Measurements from ENCODE around the gene RMI1. TPM values are rescaled to one million over a fixed set of nuclear protein-coding genes. Genes with fewer than 3 reads are reported as not detected.

Gene RMI1
- total and polyA plus RNA-seq, 8 donors, result 3.2 to 20.5 (median 5.1) TPM; not detected in 2

GRCh38 chr9:83933790-83934189 is 46.8 kb upstream of the RMI1 start:
- Histone ChIP-seq H3K27me3 (no peaks in the 10 kb centered on the region), H3K27ac (no peak overlapping the region), H3K9me3 (no peaks in the 10 kb centered on the region), H3K4me1 (peaks cover 8 to 18% (median 15%) of the 10 kb centered on the region in 4 donors), H3K4me3 (no peak overlapping the region), H3K36me3 (peaks cover 2 to 5% (median 3%) of the 10 kb centered on the region in 4 donors)
- TF ChIP-seq CTCF (IDR thresholded peaks at IDR 0.05) (no peak), POLR2AphosphoS5 (IDR thresholded peaks at IDR 0.05) (no peak), POLR2A (IDR thresholded peaks at IDR 0.05) (no peak), EP300 (IDR thresholded peaks at IDR 0.05) (no peak)
- intact Hi-C loops (cut with DNase I; ENCODE audit: low total_unique reads), result no loop called here
- no peak for DNase-seq
- 80 to 95% (median 87%) methylated on average over 3 of the region's 3 CpGs for WGBS, 5 donors

GRCh38 chr9:83934569-83935275 is 45.9 kb upstream of the RMI1 start:
- TF ChIP-seq POLR2AphosphoS5 (IDR thresholded peaks at IDR 0.05), result no peak
- no peak for TF ChIP-seq CTCF (IDR thresholded peaks at IDR 0.05)
- no peak for TF ChIP-seq EP300 (IDR thresholded peaks at IDR 0.05)
- TF ChIP-seq POLR2A (IDR thresholded peaks at IDR 0.05), result no peak
- H3K4me1 ChIP-seq, result peaks cover 8 to 18% (median 15%) of the 10 kb centered on the region in 4 donors
- no peak overlapping the region for H3K4me3 ChIP-seq
- peaks cover 5 to 14% (median 12%) of the 10 kb centered on the region in 4 donors for H3K36me3 ChIP-seq
- DNase-seq, result no peak
- WGBS, 5 donors, result 45 to 62% (median 56%) methylated on average over 5 of the region's 5 CpGs
- H3K27me3 ChIP-seq, result no peaks in the 10 kb centered on the region
- H3K9me3 ChIP-seq, result no peaks in the 10 kb centered on the region
- intact Hi-C loops (cut with DNase I; ENCODE audit: low total_unique reads), result loop anchor here (5.0 kb wide), 1 partner anchor 323 kb away; no protein-coding TSS in a partner anchor
- peak overlapping the region in 4 of 5 donors; percentile 39 to 77 (median 54) for H3K27ac ChIP-seq

- Histone ChIP-seq H3K27me3 (no peaks in the 10 kb centered on the region), H3K36me3 (peaks cover 5 to 20% (median 18%) of the 10 kb centered on the region in 4 donors), H3K4me3 (no peak overlapping the region), H3K27ac (peak overlapping the region in 4 of 5 donors; percentile 39 to 77 (median 54)), H3K4me1 (peaks cover 8 to 18% (median 15%) of the 10 kb centered on the region in 4 donors), H3K9me3 (no peaks in the 10 kb centered on the region)
- WGBS, 5 donors, result 36 to 62% (median 48%) methylated on average over 3 of the region's 3 CpGs
- peak in 1 of 2 donors; percentile 36 for DNase-seq
- TF ChIP-seq POLR2AphosphoS5 (IDR thresholded peaks at IDR 0.05) (no peak), POLR2A (IDR thresholded peaks at IDR 0.05) (no peak), EP300 (IDR thresholded peaks at IDR 0.05) (no peak), CTCF (IDR thresholded peaks at IDR 0.05) (no peak)
- intact Hi-C loops (cut with DNase I; ENCODE audit: low total_unique reads), result loop anchor here (5.0 kb wide), 1 partner anchor 322 kb away; no protein-coding TSS in a partner anchor
These were observed 45.2 kb upstream of the RMI1 start for GRCh38 chr9:83935276-83935935.

- no peak overlapping the region for H3K27ac ChIP-seq
- no peak overlapping the region for H3K4me3 ChIP-seq
- H3K9me3 ChIP-seq, result no peaks in the 10 kb centered on the region
- intact Hi-C loops (cut with DNase I; ENCODE audit: low total_unique reads), result loop anchor here (5.0 kb wide), 1 partner anchor 321 kb away; no protein-coding TSS in a partner anchor
- no peaks in the 10 kb centered on the region for H3K27me3 ChIP-seq
- peaks cover 8 to 18% (median 15%) of the 10 kb centered on the region in 4 donors for H3K4me1 ChIP-seq
- TF ChIP-seq CTCF (IDR thresholded peaks at IDR 0.05), result no peak
- WGBS, 5 donors, result 79 to 92% (median 88%) methylated on average over 6 of the region's 6 CpGs
- peaks cover 7 to 31% (median 29%) of the 10 kb centered on the region in 4 donors for H3K36me3 ChIP-seq
- DNase-seq, result no peak
These were observed 44.1 kb upstream of the RMI1 start for GRCh38 chr9:83936523-83936922.

All from stomach (tissue), 9 donors.